ENCODE data around the gene BAHCC1.

The BAHCC1 gene

DNA sequence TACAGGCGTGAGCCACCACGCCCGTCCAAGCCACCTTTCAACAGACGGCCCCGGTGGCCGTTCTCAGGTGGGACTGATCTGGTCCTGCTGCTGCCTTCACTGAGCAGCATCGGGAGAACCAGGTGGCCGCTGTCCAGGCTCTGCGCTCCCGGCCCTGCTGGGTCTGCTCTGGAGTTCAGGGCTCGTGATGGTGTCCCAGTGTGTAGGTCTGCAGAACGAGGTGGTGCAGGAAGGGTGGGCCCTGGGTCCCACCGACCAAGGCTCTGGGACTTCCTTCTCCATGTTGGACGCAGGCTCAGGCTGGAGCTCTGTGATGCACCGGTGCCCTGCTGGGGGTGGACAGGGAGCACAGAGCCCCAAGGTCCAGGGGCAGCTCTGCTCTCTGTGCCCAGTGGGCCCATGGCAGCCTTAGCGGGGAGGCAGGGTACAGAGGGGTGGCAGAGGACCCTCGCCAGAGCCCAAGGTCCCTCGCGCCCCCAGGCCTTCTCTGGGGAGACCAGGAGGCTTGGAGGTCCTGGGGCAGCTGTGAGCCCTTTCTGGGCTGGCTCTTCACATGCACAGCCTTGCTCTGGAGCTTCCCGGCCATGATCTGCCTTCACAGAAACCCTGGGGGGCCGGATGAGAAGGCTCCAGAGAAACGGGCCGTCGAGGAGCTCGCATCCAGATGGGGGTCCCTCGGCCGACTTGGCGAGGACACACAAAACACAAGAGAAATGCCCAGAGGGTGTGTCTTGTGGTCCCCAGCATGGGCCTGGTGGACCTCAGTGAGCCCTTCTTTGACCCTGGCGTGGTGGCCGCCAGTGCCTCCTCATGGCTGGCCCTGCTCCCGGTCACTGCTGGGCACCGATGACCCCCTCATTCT is 26.9 kb upstream of the BAHCC1 start:
- no peak for DNase-seq

DNA sequence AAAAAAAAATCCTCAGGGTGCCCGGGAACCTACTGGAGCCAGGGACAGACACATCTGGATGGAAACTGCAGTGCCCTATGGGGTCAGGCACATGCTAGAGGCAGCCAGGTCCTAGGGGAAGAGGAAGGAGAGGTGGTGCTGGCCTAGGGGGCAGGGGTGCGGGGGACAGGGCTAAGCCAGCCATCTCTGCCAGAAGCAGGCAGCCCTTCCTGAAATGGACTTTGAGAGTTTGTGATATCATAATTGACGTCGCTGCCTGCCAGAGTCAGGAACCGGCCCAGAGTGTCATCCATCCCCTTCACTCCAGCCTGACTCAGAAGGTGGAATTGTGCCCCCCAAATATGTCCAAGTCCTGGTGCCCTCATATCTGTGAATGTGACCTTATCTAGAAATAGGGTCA is 25.0 kb upstream of the BAHCC1 start:
- DNase-seq: no peak

DNA sequence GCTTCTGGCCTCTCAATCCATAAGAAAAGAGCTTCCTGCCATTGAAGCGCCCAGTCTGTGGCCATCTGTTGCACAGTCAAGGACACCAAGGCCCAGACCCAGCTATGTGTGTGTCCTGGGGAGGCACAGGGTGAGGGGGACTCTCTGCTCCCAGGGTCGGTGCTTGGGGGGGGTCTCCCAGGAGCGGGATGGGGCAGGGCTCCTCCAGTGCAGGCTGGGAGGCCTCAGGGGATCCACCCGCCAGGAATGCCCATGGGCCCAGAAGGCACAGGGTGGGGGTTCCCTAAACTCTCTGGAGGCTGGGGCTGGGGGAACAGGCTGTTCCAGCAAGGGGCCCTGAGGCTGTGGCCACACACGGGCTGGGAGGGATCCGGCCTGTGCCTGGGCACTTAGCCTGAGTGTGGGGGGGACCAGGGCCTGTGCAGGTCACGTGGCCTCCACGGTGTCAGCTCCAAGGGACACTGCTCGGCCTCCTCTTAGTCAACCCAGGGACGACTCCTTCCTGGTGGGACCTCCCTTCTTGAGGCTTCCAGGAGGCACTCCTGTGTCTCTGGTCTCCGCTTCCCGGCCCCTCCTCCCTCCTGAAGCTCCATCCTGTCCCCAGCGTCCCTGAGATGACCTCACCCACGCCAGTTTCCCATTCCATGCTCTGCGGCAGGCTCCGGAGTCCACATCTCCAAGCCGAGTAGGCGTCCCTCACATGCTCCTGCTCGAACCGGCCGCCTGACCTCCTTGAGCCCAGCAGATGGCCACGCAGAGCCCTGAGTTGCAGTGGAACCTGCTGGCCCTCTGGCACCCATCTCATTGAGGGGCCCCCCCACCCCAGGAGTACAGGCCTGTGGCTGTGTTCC is 23.1 kb upstream of the BAHCC1 start:
- DNase-seq: no peak

DNA sequence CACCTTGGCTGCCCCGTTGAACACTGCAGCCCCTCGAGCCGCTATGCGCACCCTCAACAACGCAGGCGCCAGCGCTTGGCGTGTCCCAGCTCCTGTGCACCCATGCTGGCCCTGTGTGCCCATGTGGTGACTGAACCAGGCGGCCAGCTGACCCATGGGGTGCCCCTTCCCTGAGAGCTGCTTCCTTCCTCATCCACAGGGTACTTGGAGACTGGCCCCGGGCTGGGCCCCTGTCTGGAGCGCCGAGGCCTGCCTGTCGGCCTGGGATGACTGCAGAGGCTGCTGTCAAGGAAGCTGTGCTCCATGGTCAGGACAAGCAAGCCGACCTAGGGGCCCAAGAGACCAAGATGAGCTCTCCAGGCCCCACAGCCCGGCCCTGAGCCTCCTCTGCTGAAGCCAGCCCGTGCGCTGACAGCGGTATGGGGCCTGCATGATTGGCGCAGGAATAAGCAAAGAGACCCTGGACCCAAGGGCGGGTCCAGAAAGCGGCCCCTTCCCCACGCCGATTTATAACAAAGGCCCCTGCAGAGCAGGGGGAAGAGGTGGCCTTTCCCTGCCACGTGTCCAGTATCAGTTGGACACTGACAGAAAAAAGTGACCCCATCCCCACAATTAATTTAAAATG is 21.6 kb upstream of the BAHCC1 start:
- no peak for DNase-seq

GRCh38 chr17:81374890-81375289 is 20.4 kb upstream of the BAHCC1 start:
- no peak for DNase-seq

GRCh38 chr17:81376946-81377714 is 18.1 kb upstream of the BAHCC1 start:
- no peak for DNase-seq

GRCh38 chr17:81378941-81379511 is 16.2 kb upstream of the BAHCC1 start:
- DNase-seq: no peak

GRCh38 chr17:81379523-81379942 is 15.7 kb upstream of the BAHCC1 start:
- no peak for DNase-seq

DNA sequence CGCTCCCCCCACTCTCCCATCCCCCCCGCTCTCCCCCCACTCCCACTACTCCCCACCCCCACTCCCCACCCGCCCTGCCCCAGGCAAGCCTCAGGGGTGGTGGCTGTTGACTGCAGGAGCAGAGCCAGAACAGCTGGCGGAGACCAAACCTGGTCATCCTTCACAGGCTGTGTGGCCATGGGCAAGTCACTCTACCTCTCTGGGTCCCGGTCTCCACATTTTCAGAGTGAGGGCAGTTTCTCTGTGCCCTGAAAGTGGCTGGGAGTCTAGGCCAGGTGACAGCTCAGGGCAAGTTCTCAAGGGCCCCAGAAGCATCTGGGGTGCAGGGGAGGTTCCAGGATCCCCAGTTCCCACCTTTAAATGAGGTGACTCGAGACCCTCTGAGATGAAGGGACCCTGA is 15.1 kb upstream of the BAHCC1 start:
- DNase-seq: no peak

GRCh38 chr17:81380666-81381518 is 14.4 kb upstream of the BAHCC1 start:
- no peak for DNase-seq

DNA sequence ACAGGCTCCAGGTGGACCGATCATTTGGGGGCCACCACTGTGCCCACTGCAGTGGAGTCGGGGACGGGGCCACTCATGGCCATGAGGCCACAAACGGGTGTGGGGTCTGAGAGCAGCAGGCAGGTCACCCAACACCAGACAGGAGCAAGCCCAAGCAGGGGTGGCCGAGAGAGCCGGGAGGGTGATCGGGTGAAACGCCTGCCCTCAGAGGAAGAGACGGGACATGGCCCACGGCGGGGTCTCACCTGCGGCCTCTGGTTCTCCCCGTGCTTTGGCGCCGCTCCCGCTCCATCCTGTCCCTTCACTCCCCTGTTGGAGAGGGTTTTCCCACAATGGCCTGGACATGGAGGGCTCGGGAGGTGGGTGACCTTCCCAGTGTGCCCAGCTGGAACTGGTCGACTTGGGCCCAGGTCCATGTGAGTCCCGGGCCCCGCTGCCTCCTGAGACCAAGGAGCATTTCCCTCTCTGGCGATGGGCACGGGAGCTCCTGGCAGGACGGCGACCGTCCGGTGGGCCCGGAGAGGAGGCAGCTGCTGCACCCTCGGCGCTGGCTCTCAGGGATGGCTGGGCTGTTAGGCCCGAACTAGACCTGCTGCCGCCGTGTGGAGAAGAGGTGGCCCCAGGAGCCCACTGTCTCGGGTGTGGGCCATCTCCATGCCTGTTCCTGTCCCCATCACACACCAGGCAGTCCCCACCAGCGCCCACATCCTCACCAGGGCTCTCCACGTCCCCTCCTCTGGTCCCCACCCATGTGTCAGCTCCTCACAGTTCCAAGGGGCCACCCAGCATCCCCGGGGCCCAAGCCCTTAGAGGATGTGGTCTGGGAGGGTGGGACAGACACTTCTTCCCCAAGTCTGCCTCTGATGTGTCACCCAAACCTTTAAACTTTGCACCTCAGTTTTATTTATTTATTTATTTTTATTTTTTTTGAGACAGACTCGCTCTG is 13.4 kb upstream of the BAHCC1 start:
- DNase-seq: no peak

DNA sequence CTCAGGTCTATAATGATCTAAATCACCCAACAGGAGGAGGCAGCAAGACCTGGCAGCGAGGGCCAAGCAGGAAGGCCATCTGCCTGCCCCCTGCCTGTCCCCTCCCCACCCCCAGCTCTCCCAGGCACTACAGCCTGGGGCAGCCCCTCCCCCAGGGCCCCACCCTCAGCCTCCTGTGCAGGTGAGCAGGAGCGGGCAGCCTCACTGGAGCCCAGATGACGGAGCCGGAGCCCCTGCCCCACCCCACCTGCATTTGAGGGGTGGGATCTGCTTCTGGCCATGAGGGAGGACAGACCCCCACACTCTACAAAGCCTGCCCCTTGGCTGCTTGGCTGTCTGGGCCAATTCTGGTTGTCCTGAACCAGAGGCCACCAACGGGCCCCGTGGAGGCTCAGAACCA is 12.4 kb upstream of the BAHCC1 start:
- no peak for DNase-seq

- no peak for DNase-seq
These were observed 11.5 kb upstream of the BAHCC1 start for GRCh38 chr17:81383504-81384421.

GRCh38 chr17:81384929-81385319 is 10.3 kb upstream of the BAHCC1 start:
- DNase-seq: no peak

- DNase-seq: no peak
These were observed 9.7 kb upstream of the BAHCC1 start for GRCh38 chr17:81385320-81386111.

GRCh38 chr17:81386141-81386645 is 9.1 kb upstream of the BAHCC1 start:
- DNase-seq: no peak

DNA sequence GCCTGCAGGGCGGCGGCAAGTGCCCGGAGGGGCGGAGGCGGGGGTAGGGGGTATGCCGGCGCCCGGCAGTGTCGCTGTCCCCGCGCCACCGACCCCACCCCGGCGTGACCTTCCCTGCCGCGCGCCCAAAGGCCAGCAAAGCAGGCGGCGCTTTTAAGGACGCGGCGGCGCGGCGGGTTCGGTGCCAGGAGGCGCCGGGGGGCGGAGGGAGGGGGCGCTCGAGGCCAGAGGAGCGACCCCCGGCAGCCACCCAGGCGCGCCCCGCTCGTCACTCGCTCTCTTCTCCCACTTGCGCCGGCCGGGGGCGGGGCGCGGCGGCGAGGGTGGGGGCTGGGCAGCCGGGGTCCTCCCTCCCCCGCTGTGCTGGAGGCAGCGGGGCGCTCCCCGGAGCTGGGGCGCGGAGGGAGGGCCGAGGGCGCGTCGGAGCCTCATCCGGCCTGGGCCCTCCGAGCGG is 8.6 kb upstream of the BAHCC1 start:
- no peak for DNase-seq

All from activated CD8-positive, alpha-beta memory T cell treated with anti-CD3 and anti-CD28 coated beads for 24 hours (primary cell).